Activated effector memory CD4-positive, alpha-beta T cell treated with anti-CD3 and anti-CD28 coated beads, Interleukin-2, amount 50 U/mL, for 16 hours (primary cell): ENCODE results near the gene PCDHGC5.

Experiments
- DNase-seq: peaks from one replicate; pipeline ENCODE4 v3.0.0-alpha.2; 2020

The PCDHGC5 gene

DNA sequence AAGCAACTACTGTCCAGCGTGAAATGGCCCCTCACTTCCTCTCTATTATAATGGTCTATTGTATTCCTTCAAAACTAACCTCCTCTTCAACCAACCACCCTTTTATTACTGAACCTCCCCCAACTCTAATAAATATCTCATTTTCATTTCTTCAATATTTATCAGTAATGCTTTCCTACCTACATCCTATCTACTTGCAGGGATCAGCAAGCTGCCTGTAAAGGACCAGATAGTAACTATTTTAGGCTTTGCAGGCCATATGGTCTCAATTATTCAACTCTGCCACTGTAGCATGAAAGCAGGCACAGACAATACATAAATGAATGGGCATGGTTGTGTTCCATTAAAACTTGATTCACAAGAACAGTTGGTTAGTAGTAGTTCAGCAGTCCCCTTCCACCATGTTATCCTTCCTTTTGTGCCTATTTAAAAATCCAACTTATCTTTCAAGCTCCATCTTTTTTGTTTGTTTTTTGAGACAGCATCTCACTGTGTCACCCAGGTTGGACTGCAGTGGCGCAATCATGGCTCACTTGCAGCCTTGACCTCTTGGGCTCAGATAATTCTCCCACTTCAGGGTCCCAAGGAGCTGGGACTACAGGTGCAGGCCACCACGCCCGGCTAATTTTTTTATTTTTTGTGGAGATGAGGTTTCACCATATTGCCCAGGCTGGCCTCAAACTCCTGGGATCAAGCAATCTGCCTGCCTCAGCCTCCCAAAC, 45.8 kb downstream of the PCDHGC5 start:
- DNase-seq: no peak
